ENCODE results near the gene LRRC26.

Gene LRRC26

DNA sequence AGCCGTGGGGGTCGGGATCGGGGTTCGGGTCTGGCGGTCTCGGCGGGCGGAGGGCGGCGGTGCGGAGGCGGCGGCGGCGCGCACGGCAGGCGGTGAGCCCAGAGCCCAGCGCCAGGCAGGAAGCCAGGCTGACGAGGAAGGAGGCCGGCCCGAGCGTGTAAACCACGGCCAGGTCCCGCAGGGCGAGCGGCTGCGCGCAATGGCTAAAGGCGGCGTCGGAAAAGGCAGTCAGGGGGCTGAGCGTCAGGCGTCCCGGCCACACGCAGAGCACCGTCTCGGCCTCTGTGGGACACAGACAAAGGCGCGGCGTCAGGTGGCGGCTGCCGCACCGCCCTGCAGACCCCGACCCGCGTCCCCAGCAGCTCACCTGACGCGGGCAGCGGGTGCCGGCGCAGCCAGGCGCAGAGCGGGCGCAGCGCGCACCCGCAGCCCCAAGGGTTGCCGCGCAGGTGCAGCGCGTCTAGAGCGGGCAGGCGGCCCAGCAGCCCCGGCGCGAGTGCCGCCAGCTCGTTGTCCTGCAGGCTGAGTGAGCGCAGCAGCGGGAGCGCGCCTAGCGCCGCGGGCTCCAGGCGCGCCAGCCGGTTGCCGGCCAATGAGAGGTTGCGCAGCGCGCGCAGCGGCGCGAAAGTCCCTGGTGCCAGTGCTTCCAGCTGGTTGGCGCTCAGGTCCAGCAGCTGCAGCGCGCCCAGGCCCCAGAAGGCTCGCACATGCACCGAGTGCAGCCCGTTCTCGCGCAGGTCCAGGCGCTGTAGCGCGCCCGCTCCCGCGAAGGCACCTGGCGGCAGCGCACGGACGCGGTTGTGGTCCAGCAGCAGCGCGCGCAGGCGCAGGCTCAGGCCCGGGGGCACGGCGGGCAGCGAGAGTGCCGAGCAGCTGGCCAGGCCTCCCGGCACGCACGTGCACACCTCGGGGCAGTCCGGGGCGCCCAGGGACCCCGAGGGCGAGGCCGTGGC lies 671 bp downstream of the LRRC26 start:
- in situ Hi-C loops (cut with MboI; ENCODE audit: low sequenced_read_pairs), result no loop called here

DNA sequence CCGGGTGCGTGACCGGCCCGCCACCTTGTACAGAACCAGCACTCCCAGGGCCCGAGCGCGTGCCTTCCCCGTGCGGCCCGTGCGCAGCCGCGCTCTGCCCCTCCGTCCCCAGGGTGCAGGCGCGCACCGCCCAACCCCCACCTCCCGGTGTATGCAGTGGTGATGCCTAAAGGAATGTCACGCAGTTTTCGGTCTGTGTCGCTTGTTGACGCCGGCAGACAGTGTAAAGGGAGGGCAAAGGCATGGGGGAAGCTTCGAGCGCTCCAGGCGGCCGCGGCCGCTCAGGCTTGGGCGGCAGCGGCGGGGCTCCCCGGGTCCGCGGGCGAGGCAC lies 1.3 kb downstream of the LRRC26 start:
- in situ Hi-C loops (cut with MboI; ENCODE audit: low sequenced_read_pairs), result no loop called here

- in situ Hi-C loops (cut with MboI; ENCODE audit: low sequenced_read_pairs), result no loop called here
Measured at GRCh38 chr9:137167747-137168572, 1.9 kb downstream of the LRRC26 start.

DNA sequence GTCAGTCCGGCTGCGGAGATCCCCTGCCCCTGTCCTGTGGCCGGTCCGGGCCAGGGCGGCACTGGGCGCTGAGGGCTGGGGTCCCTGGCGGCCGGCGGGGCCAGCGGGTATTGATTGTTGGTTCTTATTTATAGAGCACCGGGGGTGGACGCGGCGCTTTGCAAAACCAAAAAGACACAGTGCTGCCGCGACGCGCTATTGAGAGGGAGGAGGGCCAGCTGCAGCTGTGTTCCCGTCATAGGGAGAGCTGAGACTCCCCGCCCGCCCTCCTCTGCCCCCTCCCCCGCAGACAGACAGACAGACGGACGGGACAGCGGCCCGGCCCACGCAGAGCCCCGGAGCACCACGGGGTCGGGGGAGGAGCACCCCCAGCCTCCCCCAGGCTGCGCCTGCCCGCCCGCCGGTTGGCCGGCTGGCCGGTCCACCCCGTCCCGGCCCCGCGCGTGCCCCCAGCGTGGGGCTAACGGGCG lies 2.5 kb downstream of the LRRC26 start:
- in situ Hi-C loops (cut with MboI; ENCODE audit: low sequenced_read_pairs), result no loop called here

GRCh38 chr9:137166380-137167229 lies 3.2 kb downstream of the LRRC26 start:
- in situ Hi-C loops (cut with MboI; ENCODE audit: low sequenced_read_pairs), result no loop called here

GRCh38 chr9:137165250-137165836 lies 4.5 kb downstream of the LRRC26 start:
- in situ Hi-C loops (cut with MboI; ENCODE audit: low sequenced_read_pairs), result no loop called here

DNA sequence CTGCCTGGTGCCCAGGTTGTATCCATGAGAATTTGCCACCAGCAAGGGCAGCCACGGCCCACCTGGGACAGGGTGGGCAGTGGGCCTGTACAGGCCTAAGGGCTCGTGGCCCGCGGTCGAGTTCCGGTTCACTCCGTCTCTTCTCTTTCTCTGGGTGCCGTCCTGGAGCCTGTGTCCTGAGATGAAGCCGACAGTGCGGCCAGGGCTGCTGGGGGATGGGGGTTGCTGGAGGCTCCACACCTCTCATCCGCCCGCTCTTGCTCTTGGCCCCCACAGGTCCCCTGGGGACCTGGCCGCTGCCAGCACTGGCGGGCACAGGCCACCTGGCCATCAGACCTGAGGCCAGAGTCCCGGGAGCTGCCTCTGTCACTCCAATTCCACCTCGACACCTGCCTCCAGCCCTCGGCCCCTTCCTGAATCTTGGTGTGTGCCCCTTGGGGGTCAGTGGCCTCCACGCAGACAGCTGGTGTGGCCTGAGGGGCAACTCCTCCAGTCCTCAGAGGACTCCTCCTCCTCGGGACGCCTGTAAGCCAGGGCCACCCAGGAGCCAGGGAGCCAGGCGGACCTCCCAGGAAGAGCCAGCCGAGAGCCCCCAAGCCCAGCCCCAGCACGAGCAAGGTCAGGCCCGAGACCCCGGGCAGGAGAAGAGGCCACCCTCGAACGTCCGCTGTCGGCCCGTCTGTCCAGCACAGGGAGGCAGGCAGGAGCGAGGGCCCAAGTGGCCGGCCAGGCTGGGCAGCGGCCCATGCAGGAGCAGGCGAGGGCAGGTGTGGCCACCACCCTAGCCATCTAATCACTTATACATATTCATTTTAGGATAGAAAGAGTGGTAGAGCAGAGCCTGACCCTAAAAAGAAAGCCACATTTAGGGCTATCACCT lies 5.2 kb downstream of the LRRC26 start:
- in situ Hi-C loops (cut with MboI; ENCODE audit: low sequenced_read_pairs), result no loop called here

DNA sequence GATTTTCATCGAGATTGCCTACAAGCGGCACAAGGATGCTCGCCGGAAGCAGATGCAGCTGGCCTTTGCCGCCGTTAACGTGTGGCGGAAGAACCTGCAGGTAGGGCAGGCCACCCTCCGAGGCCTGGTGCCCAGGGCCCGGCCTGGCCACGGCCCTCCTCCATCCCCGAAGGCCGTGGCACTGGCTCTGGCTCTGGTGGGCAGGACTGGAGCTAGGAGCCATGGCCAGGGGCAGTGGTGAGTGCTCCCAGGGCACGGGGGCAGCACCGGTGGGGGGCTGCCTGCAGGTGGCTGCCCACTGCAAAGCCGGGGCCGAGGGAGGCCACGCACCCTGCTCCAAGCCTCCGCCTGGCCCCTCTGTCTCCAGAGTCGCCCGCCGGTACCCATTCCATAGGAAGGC lies 6.0 kb downstream of the LRRC26 start:
- in situ Hi-C loops (cut with MboI; ENCODE audit: low sequenced_read_pairs), result no loop called here

- in situ Hi-C loops (cut with MboI; ENCODE audit: low sequenced_read_pairs), result no loop called here
Measured at GRCh38 chr9:137163365-137163715, 6.5 kb downstream of the LRRC26 start.

GRCh38 chr9:137162505-137163364 lies 7.1 kb downstream of the LRRC26 start:
- in situ Hi-C loops (cut with MboI; ENCODE audit: low sequenced_read_pairs), result no loop called here

GRCh38 chr9:137161558-137162486 lies 8.0 kb downstream of the LRRC26 start:
- in situ Hi-C loops (cut with MboI; ENCODE audit: low sequenced_read_pairs), result no loop called here

DNA sequence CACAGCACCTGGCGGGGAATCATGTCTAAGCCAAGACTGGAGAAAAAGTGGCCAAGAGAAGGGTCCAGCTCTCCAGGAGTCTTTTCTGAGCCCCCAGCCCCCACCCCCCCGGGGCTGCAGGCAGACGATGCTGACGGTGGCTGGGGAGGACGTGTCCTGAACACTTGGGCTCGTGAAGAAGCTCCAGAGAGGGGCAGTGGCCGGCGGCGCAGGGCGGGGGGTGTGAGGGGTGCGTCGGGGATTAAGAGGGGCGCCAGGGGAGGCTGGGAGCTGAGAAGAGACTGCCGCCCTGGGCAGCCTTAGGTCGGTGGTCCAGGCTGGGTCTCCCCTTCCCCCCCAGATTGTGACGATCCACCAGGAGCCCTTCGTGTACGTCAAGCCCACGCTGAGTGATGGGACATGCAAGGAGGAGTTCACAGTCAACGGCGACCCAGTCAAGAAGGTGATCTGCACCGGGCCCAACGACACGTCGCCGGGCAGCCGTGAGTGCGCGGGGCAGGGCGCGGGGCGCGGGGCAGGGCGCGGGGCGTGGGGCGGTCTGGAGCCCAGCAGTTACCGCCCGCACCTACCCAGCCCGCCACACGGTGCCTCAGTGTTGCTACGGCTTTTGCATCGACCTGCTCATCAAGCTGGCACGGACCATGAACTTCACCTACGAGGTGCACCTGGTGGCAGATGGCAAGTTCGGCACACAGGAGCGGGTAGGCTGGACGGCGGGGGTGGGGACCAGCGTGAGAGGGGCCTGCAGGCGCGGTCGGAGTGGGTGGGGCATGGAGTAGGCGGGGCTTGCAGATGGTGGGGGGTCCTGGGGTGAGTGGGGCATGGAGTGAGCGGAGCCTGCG lies 8.9 kb downstream of the LRRC26 start:
- in situ Hi-C loops (cut with MboI; ENCODE audit: low sequenced_read_pairs), result no loop called here

DNA sequence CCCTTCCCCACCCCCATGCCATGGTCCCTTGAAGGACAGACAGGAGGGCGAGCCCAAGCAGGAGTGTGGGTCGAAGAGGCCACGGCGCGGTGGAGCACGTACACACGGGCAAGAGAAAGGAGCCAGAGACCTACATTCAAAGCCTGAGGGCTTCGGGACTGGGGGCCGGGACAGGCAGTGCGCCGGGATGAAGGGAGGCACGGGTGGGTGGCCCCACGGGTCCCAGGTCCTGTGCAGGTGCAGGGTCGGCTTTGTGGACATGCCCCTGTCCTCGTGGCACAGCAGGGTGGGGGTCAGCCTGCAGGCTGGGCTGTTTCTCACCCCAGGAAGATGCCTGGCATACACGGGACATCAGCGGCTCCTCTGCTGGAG lies 9.8 kb downstream of the LRRC26 start:
- in situ Hi-C loops (cut with MboI; ENCODE audit: low sequenced_read_pairs), result no loop called here

DNA sequence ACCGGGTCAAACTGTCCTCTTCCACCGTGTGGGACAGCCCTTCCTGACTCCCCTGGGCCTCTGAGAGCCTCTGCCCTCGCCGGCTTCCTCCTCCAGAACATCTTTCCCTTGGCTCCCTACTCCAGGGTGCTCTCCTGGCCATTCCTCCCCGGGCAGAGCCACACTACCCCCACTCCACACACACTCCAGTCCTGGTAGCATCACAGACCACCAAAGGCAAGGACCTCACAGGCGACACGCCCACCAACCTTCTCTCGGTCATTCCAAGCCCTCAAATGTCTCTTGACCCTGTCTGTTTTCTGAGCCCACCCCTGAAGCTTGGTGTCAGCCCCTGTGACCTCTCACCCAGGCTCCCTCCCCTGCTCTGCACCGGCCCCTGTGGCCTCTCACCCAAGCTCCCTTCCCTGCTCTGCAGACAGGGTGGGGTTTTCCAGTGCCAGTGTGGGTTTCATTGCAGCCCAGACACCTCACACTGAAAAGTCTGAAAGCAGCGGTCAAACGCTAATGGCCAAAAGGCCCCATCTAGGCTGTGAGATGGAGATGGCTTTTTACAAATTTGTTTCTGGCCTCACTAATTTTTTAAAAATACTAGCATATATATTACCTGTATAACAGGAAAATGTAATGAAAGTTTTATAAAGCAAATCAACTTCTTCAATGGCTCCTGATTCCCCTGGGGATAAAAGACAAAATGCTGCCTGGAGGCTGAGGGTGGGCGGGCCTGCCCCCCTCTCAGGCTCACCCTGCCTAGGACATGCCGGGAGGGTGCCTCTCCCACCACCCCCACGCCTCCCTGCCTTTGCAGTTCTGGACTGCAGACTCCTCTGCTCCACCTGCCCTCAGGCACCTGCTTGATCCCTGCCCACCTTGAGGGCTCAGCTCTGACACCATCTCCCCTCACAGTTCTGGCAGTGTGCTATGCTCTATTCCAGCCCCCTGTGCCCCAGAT lies 10.5 kb downstream of the LRRC26 start:
- in situ Hi-C loops (cut with MboI; ENCODE audit: low sequenced_read_pairs), result no loop called here

- in situ Hi-C loops (cut with MboI; ENCODE audit: low sequenced_read_pairs), result no loop called here
Measured at GRCh38 chr9:137158625-137159024, 11.2 kb downstream of the LRRC26 start.
